H1 (cell line): ENCODE results near the gene CMTM5. TPM values are rescaled to one million over a fixed set of nuclear protein-coding genes. Genes with fewer than 3 reads are reported as not detected.

Experiments
- BACH1 ChIP-seq: IDR thresholded peaks from 2 replicates; pipeline ENCODE4 v1.6.1; 2012; ENCODE audit warnings: low read length, improper control_type of control experiment
- CBX8 ChIP-seq: fragments of 300-800, 300-1000 bp; sonication (generic); IDR thresholded peaks from 2 replicates; pipeline ENCODE4 v1.7.1; 2016; ENCODE audit warnings: low read depth, low read length, borderline replicate concordance
- FOSL1 ChIP-seq: IDR thresholded peaks from 2 replicates; pipeline ENCODE4 v1.6.1; 2011; ENCODE audit warnings: mild to moderate bottlenecking, low read depth, low read length, moderate library complexity; ENCODE audit not compliant: insufficient read depth
- POU5F1 ChIP-seq: IDR thresholded peaks from 2 replicates; pipeline ENCODE4 v1.6.1; 2011; ENCODE audit warnings: low read depth, mild to moderate bottlenecking, low read length, moderate library complexity
- SUZ12 ChIP-seq: fragments of 200-600 bp; sonication (generic); IDR thresholded peaks from 2 replicates; pipeline ENCODE4 v1.6.1; 2012; ENCODE audit warnings: mild to moderate bottlenecking, inconsistent platforms, low read length, moderate library complexity, mixed read lengths
- TAF1 ChIP-seq: IDR thresholded peaks from 2 replicates; pipeline ENCODE4 v1.6.1; 2011; ENCODE audit warnings: mild to moderate bottlenecking, low read depth, low read length
- USF2 ChIP-seq: IDR thresholded peaks from 2 replicates; pipeline ENCODE4 v1.6.1; 2011; ENCODE audit warnings: low read length, improper control_type of control experiment
- ZNF274 ChIP-seq: IDR thresholded peaks from 2 replicates; pipeline ENCODE4 v1.7.0; 2012; ENCODE audit warnings: low read length, borderline replicate concordance; ENCODE audit errors: extremely low read depth
- polyA plus RNA-seq, 7 experiments: library from polyadenylated mRNA; depleted of rRNA in 3 of 7; stranded (reverse) in 5 of 7; unstranded in 2 of 7; fragments of >200 nt in 5 of 7; fragments of 200-250 nt in 2 of 7; gene quantifications; 1 replicate in 5 of 7; 2 replicates in 1 of 7; 4 replicates in 1 of 7; pipeline versions ENCODE4 v1.2.1 to v1.2.3, GENCODE V29; 2011 to 2013; ENCODE audit warnings: missing spikeins in 2 of 7, mixed read lengths in 2 of 7
- total RNA-seq: library from RNA; stranded (reverse); fragmentation: NEBNext Ultra II Directional; extraction: Animal tissue kit (Norgen Biotek cat#: 25700); gene quantifications from 2 replicates; pipeline ENCODE4 v1.2.1, GENCODE V29; 2021
- TF ChIP-seq, protein P1 (sequence below): fragments of 300-600 bp; sonication (generic); IDR thresholded peaks from 2 replicates; pipeline ENCODE4 v1.7.1; 2012; ENCODE audit warnings: low read length, moderate library complexity, mild to moderate bottlenecking, inconsistent platforms; ENCODE audit not compliant: insufficient replicate concordance

The CMTM5 gene
- total and polyA plus RNA-seq, 2 of the 8 experiments (the other 6 are each of a cell fraction or from before 2014, with no cell fraction given) = 2.1 TPM; not detected in 1

- TF ChIP-seq, protein P1, sequence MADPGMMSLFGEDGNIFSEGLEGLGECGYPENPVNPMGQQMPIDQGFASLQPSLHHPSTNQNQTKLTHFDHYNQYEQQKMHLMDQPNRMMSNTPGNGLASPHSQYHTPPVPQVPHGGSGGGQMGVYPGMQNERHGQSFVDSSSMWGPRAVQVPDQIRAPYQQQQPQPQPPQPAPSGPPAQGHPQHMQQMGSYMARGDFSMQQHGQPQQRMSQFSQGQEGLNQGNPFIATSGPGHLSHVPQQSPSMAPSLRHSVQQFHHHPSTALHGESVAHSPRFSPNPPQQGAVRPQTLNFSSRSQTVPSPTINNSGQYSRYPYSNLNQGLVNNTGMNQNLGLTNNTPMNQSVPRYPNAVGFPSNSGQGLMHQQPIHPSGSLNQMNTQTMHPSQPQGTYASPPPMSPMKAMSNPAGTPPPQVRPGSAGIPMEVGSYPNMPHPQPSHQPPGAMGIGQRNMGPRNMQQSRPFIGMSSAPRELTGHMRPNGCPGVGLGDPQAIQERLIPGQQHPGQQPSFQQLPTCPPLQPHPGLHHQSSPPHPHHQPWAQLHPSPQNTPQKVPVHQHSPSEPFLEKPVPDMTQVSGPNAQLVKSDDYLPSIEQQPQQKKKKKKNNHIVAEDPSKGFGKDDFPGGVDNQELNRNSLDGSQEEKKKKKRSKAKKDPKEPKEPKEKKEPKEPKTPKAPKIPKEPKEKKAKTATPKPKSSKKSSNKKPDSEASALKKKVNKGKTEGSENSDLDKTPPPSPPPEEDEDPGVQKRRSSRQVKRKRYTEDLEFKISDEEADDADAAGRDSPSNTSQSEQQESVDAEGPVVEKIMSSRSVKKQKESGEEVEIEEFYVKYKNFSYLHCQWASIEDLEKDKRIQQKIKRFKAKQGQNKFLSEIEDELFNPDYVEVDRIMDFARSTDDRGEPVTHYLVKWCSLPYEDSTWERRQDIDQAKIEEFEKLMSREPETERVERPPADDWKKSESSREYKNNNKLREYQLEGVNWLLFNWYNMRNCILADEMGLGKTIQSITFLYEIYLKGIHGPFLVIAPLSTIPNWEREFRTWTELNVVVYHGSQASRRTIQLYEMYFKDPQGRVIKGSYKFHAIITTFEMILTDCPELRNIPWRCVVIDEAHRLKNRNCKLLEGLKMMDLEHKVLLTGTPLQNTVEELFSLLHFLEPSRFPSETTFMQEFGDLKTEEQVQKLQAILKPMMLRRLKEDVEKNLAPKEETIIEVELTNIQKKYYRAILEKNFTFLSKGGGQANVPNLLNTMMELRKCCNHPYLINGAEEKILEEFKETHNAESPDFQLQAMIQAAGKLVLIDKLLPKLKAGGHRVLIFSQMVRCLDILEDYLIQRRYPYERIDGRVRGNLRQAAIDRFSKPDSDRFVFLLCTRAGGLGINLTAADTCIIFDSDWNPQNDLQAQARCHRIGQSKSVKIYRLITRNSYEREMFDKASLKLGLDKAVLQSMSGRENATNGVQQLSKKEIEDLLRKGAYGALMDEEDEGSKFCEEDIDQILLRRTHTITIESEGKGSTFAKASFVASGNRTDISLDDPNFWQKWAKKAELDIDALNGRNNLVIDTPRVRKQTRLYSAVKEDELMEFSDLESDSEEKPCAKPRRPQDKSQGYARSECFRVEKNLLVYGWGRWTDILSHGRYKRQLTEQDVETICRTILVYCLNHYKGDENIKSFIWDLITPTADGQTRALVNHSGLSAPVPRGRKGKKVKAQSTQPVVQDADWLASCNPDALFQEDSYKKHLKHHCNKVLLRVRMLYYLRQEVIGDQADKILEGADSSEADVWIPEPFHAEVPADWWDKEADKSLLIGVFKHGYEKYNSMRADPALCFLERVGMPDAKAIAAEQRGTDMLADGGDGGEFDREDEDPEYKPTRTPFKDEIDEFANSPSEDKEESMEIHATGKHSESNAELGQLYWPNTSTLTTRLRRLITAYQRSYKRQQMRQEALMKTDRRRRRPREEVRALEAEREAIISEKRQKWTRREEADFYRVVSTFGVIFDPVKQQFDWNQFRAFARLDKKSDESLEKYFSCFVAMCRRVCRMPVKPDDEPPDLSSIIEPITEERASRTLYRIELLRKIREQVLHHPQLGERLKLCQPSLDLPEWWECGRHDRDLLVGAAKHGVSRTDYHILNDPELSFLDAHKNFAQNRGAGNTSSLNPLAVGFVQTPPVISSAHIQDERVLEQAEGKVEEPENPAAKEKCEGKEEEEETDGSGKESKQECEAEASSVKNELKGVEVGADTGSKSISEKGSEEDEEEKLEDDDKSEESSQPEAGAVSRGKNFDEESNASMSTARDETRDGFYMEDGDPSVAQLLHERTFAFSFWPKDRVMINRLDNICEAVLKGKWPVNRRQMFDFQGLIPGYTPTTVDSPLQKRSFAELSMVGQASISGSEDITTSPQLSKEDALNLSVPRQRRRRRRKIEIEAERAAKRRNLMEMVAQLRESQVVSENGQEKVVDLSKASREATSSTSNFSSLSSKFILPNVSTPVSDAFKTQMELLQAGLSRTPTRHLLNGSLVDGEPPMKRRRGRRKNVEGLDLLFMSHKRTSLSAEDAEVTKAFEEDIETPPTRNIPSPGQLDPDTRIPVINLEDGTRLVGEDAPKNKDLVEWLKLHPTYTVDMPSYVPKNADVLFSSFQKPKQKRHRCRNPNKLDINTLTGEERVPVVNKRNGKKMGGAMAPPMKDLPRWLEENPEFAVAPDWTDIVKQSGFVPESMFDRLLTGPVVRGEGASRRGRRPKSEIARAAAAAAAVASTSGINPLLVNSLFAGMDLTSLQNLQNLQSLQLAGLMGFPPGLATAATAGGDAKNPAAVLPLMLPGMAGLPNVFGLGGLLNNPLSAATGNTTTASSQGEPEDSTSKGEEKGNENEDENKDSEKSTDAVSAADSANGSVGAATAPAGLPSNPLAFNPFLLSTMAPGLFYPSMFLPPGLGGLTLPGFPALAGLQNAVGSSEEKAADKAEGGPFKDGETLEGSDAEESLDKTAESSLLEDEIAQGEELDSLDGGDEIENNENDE = no peak
- no peak for TF ChIP-seq CBX8
- no peak for TF ChIP-seq POU5F1
- no peak for TF ChIP-seq SUZ12
- no peak for TF ChIP-seq TAF1
- no peak for TF ChIP-seq FOSL1
- TF ChIP-seq USF2 = no peak
- TF ChIP-seq ZNF274 = no peak
- no peak for TF ChIP-seq BACH1
Observed at GRCh38 chr14:23416801-23417200, 40.0 kb downstream of the CMTM5 start (continued).
